DOHH2 (cell line): ENCODE measurements around the gene FCHSD2.
"Not testable (repeated sequence)": the region's sequence is repeated elsewhere in the genome, so short reads cannot be mapped to it uniquely, and the experiment has no call there.

Experiments used
- H3F3A ChIP-seq: fragments of 200-600 bp; sonication (generic), shearing (Covaris generic); 2 replicates; pipeline ENCODE4 v1.6.0; 2016; ENCODE audit warnings: antibody characterized with exemption, mild to moderate bottlenecking; ENCODE audit not compliant: control insufficient read depth, insufficient read depth
- H3K27ac ChIP-seq: fragments of 200-600 bp; sonication (generic); 2 replicates; pipeline ENCODE4 v1.5.1; 2014; ENCODE audit warnings: low read depth, mild to moderate bottlenecking, low read length, moderate library complexity
- H3K27me3 ChIP-seq: fragments of 200-600 bp; sonication (generic); 2 replicates; pipeline ENCODE4 v1.6.1; 2014; ENCODE audit warnings: mild to moderate bottlenecking, low read length, mixed read lengths; ENCODE audit not compliant: control insufficient read depth
- H3K36me3 ChIP-seq: fragments of 200-600 bp; sonication (generic); 2 replicates; pipeline ENCODE4 v1.6.1; 2014; ENCODE audit warnings: mild to moderate bottlenecking, low read length, moderate library complexity, mixed read lengths; ENCODE audit not compliant: control insufficient read depth
- H3K4me1 ChIP-seq: fragments of 200-600 bp; sonication (generic); 2 replicates; pipeline ENCODE4 v1.6.1; 2014; ENCODE audit warnings: mild to moderate bottlenecking, low read length, mixed read lengths; ENCODE audit not compliant: control insufficient read depth
- H3K4me2 ChIP-seq: fragments of 200-600 bp; sonication (generic); 2 replicates; pipeline ENCODE4 v1.6.0; 2014; ENCODE audit warnings: mild to moderate bottlenecking, low read length, moderate library complexity
- H3K4me3 ChIP-seq: fragments of 200-600 bp; sonication (generic); 2 replicates; pipeline ENCODE4 v1.5.1; 2014; ENCODE audit warnings: mild to moderate bottlenecking, low read length, mixed read lengths
- H3K79me2 ChIP-seq: fragments of 200-600 bp; sonication (generic); 2 replicates; pipeline ENCODE4 v1.6.1; 2014; ENCODE audit warnings: mild to moderate bottlenecking, low read length, mixed read lengths; ENCODE audit not compliant: control insufficient read depth
- H3K9me2 ChIP-seq: fragments of 200-600 bp; sonication (generic); replicated peaks from 2 replicates; pipeline ENCODE4 v1.6.1; 2014; ENCODE audit warnings: mild to moderate bottlenecking, low read length, mixed read lengths; ENCODE audit not compliant: control insufficient read depth
- H3K9me3 ChIP-seq: fragments of 200-600 bp; sonication (generic); 2 replicates; pipeline ENCODE4 v1.6.1; 2014; ENCODE audit warnings: antibody characterized with exemption, low read length, mixed read lengths; ENCODE audit not compliant: control insufficient read depth, insufficient read depth
- H4K20me1 ChIP-seq: fragments of 200-600 bp; sonication (generic); 2 replicates; pipeline ENCODE4 v1.6.0; 2014; ENCODE audit warnings: low read depth, mild to moderate bottlenecking, antibody characterized with exemption, low read length, moderate library complexity; ENCODE audit not compliant: control insufficient read depth, insufficient read depth
- EZH2phosphoT487 ChIP-seq: fragments of 200-600 bp; sonication (generic); IDR thresholded peaks from 2 replicates; pipeline ENCODE4 v1.6.1; 2017; ENCODE audit warnings: borderline replicate concordance, mild to moderate bottlenecking, antibody characterized with exemption, low read length, moderate library complexity, mixed read lengths
- TF ChIP-seq, protein P1 (sequence below): fragments of 200-600 bp; sonication (generic); IDR thresholded peaks from one replicate; pipeline ENCODE4 v1.5.1; 2014; ENCODE audit warnings: antibody characterized with exemption, mild to moderate bottlenecking, low read depth, low read length; ENCODE audit not compliant: poor library complexity, severe bottlenecking

The FCHSD2 gene

GRCh38 chr11:72793425-72794367 is 348.4 kb downstream of the FCHSD2 start, which contains the start of gene STARD10:
TSS of gene STARD10 (minus strand) at chr11:72794047. CDS start at chr11:72781181, 12,866 bp downstream.
- H3K27me3 ChIP-seq: no peaks in the 10 kb centered on the region
- H3K4me2 ChIP-seq: peak within 1 kb of the TSS; percentile 91
- peaks cover 24% of the 10 kb centered on the region for H3K4me1 ChIP-seq
- H3K4me3 ChIP-seq: peak within 1 kb of the TSS; percentile 95
- H3K36me3 ChIP-seq: no peaks in the 10 kb centered on the region
- peak within 1 kb of the TSS; percentile 44 for H3K27ac ChIP-seq
- peaks cover 2% of the 10 kb centered on the region; the same call in 1 of the 2 replicates for H3F3A ChIP-seq
- H3K9me3 ChIP-seq: no peaks in the 10 kb centered on the region
- TF ChIP-seq, protein P1, sequence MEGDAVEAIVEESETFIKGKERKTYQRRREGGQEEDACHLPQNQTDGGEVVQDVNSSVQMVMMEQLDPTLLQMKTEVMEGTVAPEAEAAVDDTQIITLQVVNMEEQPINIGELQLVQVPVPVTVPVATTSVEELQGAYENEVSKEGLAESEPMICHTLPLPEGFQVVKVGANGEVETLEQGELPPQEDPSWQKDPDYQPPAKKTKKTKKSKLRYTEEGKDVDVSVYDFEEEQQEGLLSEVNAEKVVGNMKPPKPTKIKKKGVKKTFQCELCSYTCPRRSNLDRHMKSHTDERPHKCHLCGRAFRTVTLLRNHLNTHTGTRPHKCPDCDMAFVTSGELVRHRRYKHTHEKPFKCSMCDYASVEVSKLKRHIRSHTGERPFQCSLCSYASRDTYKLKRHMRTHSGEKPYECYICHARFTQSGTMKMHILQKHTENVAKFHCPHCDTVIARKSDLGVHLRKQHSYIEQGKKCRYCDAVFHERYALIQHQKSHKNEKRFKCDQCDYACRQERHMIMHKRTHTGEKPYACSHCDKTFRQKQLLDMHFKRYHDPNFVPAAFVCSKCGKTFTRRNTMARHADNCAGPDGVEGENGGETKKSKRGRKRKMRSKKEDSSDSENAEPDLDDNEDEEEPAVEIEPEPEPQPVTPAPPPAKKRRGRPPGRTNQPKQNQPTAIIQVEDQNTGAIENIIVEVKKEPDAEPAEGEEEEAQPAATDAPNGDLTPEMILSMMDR: peak; percentile 99
- TF ChIP-seq EZH2phosphoT487: no peak
- no peaks in the 10 kb centered on the region for H3K79me2 ChIP-seq
- H4K20me1 ChIP-seq: no peaks in the 10 kb centered on the region
- no peaks in the 10 kb centered on the region for H3K9me2 ChIP-seq

DNA sequence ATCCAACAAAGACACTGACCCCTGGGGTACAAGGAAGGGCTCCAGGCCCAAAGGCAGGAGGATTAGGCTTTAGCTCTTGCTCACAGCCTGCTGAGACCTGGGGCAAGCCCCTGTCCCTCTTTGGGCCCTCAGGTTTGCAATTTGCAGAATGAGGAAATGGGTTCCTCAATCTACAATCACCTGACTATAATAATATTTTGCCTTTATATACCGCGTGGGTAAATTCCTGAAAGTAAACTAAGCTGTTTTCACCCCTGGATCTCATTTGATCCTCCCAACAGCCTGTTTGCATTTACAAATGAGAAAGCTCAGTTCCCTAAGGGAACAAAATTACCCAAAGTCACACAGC is 349.1 kb downstream of the FCHSD2 start:
- H3K4me1 ChIP-seq: peaks cover 23% of the 10 kb centered on the region
- TF ChIP-seq, protein P1: no peak
- TF ChIP-seq EZH2phosphoT487: no peak

GRCh38 chr11:72792437-72793021 is 349.6 kb downstream of the FCHSD2 start:
- Histone ChIP-seq H3K79me2 (no peaks in the 10 kb centered on the region), H3K27me3 (no peaks in the 10 kb centered on the region), H3K4me2 (peak overlapping the region; percentile 91), H3K27ac (peak overlapping the region; percentile 38; the same call in 1 of the 2 replicates), H3K4me3 (peak overlapping the region; percentile 95), H3K9me3 (no peaks in the 10 kb centered on the region), H3K36me3 (no peaks in the 10 kb centered on the region), H3K4me1 (peaks cover 29% of the 10 kb centered on the region), H4K20me1 (no peaks in the 10 kb centered on the region), H3K9me2 (no peaks in the 10 kb centered on the region), H3F3A (peaks cover 2% of the 10 kb centered on the region; the same call in 1 of the 2 replicates)
- TF ChIP-seq, protein P1: no peak
- no peak for TF ChIP-seq EZH2phosphoT487

More for the DNA sequence above, 349.1 kb downstream of the FCHSD2 start:
- H3K27me3 ChIP-seq: no peaks in the 10 kb centered on the region
- no peaks in the 10 kb centered on the region for H3K9me2 ChIP-seq
- H3K27ac ChIP-seq: peak overlapping the region; percentile 38
- peak overlapping the region; percentile 95 for H3K4me3 ChIP-seq
- H3K9me3 ChIP-seq: no peaks in the 10 kb centered on the region
- no peaks in the 10 kb centered on the region for H3K36me3 ChIP-seq
- H3K79me2 ChIP-seq: no peaks in the 10 kb centered on the region
- peak overlapping the region; percentile 91 for H3K4me2 ChIP-seq
- peaks cover 2% of the 10 kb centered on the region; the same call in 1 of the 2 replicates for H3F3A ChIP-seq
- H4K20me1 ChIP-seq: no peaks in the 10 kb centered on the region

DNA sequence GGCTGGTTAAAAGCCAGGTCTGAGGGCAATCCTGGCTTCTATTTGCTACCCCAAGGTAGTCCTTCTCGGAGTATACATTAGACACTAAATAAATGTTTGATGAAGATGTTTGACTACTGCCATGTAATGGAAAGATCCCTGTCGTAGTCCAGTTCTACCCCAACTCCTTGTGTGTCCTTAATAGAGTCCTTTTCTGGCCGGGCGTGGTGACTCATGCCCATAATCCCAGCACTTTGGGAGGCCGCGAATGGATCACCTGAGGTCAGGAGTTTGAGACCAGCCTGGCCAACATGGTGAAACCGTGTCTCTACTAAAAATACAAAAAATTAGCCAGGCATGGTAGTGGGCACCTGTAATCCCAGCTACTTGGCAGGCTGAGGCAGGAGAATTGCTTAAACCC is 350.9 kb downstream of the FCHSD2 start:
- H4K20me1 ChIP-seq, H3K27me3 ChIP-seq, H3K9me3 ChIP-seq, H3K27ac ChIP-seq, H3K9me2 ChIP-seq, H3K4me3 ChIP-seq, H3K4me2 ChIP-seq, H3K36me3 ChIP-seq, H3F3A ChIP-seq, H3K79me2 ChIP-seq: not testable (repeated sequence)
- H3K4me1 ChIP-seq: peaks cover 34% of the 10 kb centered on the region
